ENCODE results near the gene DHX30.

GRCh38 chr3:47863391-47864128 lies 60.6 kb downstream of the DHX30 start:
- TF ChIP-seq POLR2AphosphoS5 (IDR thresholded peaks at IDR 0.05; ENCODE audit: insufficient read depth in 1 of 2, low read depth in 1 of 2) (no peak), CTCF (IDR thresholded peaks at IDR 0.05) (no peak), POLR2A (IDR thresholded peaks at IDR 0.05) (no peak)
